ENCODE measurements around the gene KIF26B.
"Not testable (repeated sequence)": the region's sequence is repeated elsewhere in the genome, so short reads cannot be mapped to it uniquely, and the experiment has no call there.

Gene KIF26B

GRCh38 chr1:245700631-245701030 is 545.8 kb downstream of the KIF26B start:
- no peak for TF ChIP-seq CTCF (conservative IDR thresholded peaks at IDR 0.05; ENCODE audit: low read depth, low read length)
- no peak overlapping the region for H3K4me3 ChIP-seq (ENCODE audit: low read depth, low read length)
- no peak for DNase-seq (ENCODE audit: low read depth)

- DNase-seq (ENCODE audit: low read depth) = no peak
- H3K4me3 ChIP-seq (ENCODE audit: low read depth, low read length) = no peak overlapping the region
- no peak for TF ChIP-seq CTCF (conservative IDR thresholded peaks at IDR 0.05; ENCODE audit: low read depth, low read length)
These were observed 546.8 kb downstream of the KIF26B start for GRCh38 chr1:245701631-245702030.

- no peak for DNase-seq (ENCODE audit: low read depth)
- no peak overlapping the region for H3K4me3 ChIP-seq (ENCODE audit: low read depth, low read length)
- TF ChIP-seq CTCF (conservative IDR thresholded peaks at IDR 0.05; ENCODE audit: low read depth, low read length) = no peak
These were observed 547.6 kb downstream of the KIF26B start for GRCh38 chr1:245702346-245702745.

- H3K4me3 ChIP-seq (ENCODE audit: low read depth, low read length) = no peak overlapping the region
- no peak for TF ChIP-seq CTCF (conservative IDR thresholded peaks at IDR 0.05; ENCODE audit: low read depth, low read length)
- DNase-seq (ENCODE audit: low read depth) = no peak
These were observed 549.6 kb downstream of the KIF26B start for GRCh38 chr1:245704341-245704740.

- no peak overlapping the region for H3K4me3 ChIP-seq (ENCODE audit: low read depth, low read length)
- peak; percentile 50 for DNase-seq (ENCODE audit: low read depth)
- no peak for TF ChIP-seq CTCF (conservative IDR thresholded peaks at IDR 0.05; ENCODE audit: low read depth, low read length)
These were observed 550.0 kb downstream of the KIF26B start for GRCh38 chr1:245704765-245705164.

GRCh38 chr1:245707941-245708340 is 553.2 kb downstream of the KIF26B start:
- H3K4me3 ChIP-seq (ENCODE audit: low read depth, low read length) = no peak overlapping the region
- DNase-seq (ENCODE audit: low read depth) = no peak
- no peak for TF ChIP-seq CTCF (conservative IDR thresholded peaks at IDR 0.05; ENCODE audit: low read depth, low read length)

- no peak for DNase-seq (ENCODE audit: low read depth)
- no peak overlapping the region for H3K4me3 ChIP-seq (ENCODE audit: low read depth, low read length)
- no peak for TF ChIP-seq CTCF (conservative IDR thresholded peaks at IDR 0.05; ENCODE audit: low read depth, low read length)
These were observed 556.4 kb downstream of the KIF26B start for GRCh38 chr1:245710961-245711903.

GRCh38 chr1:245714027-245714426 is 559.2 kb downstream of the KIF26B start:
- H3K4me3 ChIP-seq (ENCODE audit: low read depth, low read length); DNase-seq (ENCODE audit: low read depth): not testable (repeated sequence)
